ENCODE results near the gene SUGP2.

Gene SUGP2

GRCh38 chr19:19059018-19059836, 25.9 kb upstream of the SUGP2 start:
- DNase-seq = no peak

- no peak for DNase-seq
These were observed 24.4 kb upstream of the SUGP2 start for GRCh38 chr19:19057720-19058119.

- DNase-seq = no peak
These were observed 24.0 kb upstream of the SUGP2 start for GRCh38 chr19:19057317-19057716.

GRCh38 chr19:19056636-19057275, 23.4 kb upstream of the SUGP2 start:
- DNase-seq = no peak

- no peak for DNase-seq
These were observed 22.4 kb upstream of the SUGP2 start for GRCh38 chr19:19055701-19056100.

- DNase-seq = no peak
These were observed 21.7 kb upstream of the SUGP2 start for GRCh38 chr19:19054939-19055440.

GRCh38 chr19:19054315-19054938, 21.1 kb upstream of the SUGP2 start:
- no peak for DNase-seq

- peak; percentile 74 for DNase-seq
These were observed 20.4 kb upstream of the SUGP2 start for GRCh38 chr19:19053508-19054314.

- DNase-seq = no peak
These were observed 19.6 kb upstream of the SUGP2 start for GRCh38 chr19:19052921-19053320.

- peak; percentile 62 for DNase-seq
These were observed 18.3 kb upstream of the SUGP2 start for GRCh38 chr19:19051478-19052213.

- no peak for DNase-seq
These were observed 17.4 kb upstream of the SUGP2 start for GRCh38 chr19:19050731-19051130.

GRCh38 chr19:19050104-19050503, 16.8 kb upstream of the SUGP2 start:
- no peak for DNase-seq

- no peak for DNase-seq
These were observed 16.1 kb upstream of the SUGP2 start for GRCh38 chr19:19049406-19049805.

- no peak for DNase-seq
These were observed 10.6 kb upstream of the SUGP2 start for GRCh38 chr19:19043881-19044280.

- no peak for DNase-seq
These were observed 10.2 kb upstream of the SUGP2 start for GRCh38 chr19:19043481-19043880.

GRCh38 chr19:19042732-19043280, 9.5 kb upstream of the SUGP2 start:
- no peak for DNase-seq

- no peak for DNase-seq
These were observed 7.1 kb upstream of the SUGP2 start for GRCh38 chr19:19040417-19040816.

GRCh38 chr19:19039901-19040300, 6.6 kb upstream of the SUGP2 start:
- DNase-seq = no peak

GRCh38 chr19:19034204-19034624, 897 bp upstream of the SUGP2 start:
- peak; percentile 83 for DNase-seq

- no peak for DNase-seq
These were observed 216 bp downstream of the SUGP2 start for GRCh38 chr19:19033176-19033425.

GRCh38 chr19:19032420-19033175, 719 bp downstream of the SUGP2 start:
- peak; percentile 98 for DNase-seq
